Gastrocnemius medialis (tissue), 4 donors: ENCODE data around the gene TAS2R42. TPM values are rescaled to one million over a fixed set of nuclear protein-coding genes. Genes with fewer than 3 reads are reported as not detected.

Source experiments
- ATAC-seq, 2 donors: fragments of 150-250 bp; one replicate each; pipeline ENCODE4 v1.9.1; 2016
- DNase-seq, 2 donors: peaks; one replicate each; pipeline ENCODE4 v3.0.0-alpha.2; 2019
- H3K27ac ChIP-seq, 4 donors: fragments of 200-600 bp; sonication (generic); 1 replicate in 1 of 4; 2 replicates in 3 of 4; pipeline ENCODE4 v1.5.1; 2016 to 2018; ENCODE audit warnings: mild to moderate bottlenecking in 2 of 4, moderate library complexity in 1 of 4
- H3K27me3 ChIP-seq, 3 donors: fragments of 200-600 bp; sonication (generic) in 2 of 3; 1 replicate in 1 of 3; 2 replicates in 2 of 3; pipeline versions ENCODE4 v1.5.1 to v1.6.0; 2016 to 2019; ENCODE audit warnings: mild to moderate bottlenecking in 1 of 3, moderate library complexity in 1 of 3
- H3K36me3 ChIP-seq, 2 donors: fragments of 200-600 bp; sonication (generic) in 1 of 2; one replicate each; pipeline ENCODE4 v1.5.1; 2017 to 2018
- H3K4me1 ChIP-seq, 2 donors: fragments of 200-600 bp; sonication (generic) in 1 of 2; one replicate each; pipeline ENCODE4 v1.5.1; 2016 to 2017; ENCODE audit warnings: mild to moderate bottlenecking in 2 of 2
- H3K4me3 ChIP-seq, 4 donors: fragments of 200-600 bp; sonication (generic) in 3 of 4; 1 replicate in 1 of 4; 2 replicates in 3 of 4; pipeline ENCODE4 v1.5.1; 2016 to 2019; ENCODE audit warnings: mild to moderate bottlenecking in 2 of 4
- H3K9me3 ChIP-seq, 3 donors: fragments of 200-600 bp; sonication (generic) in 2 of 3; 1 replicate in 1 of 3; 2 replicates in 2 of 3; pipeline ENCODE4 v1.5.1; 2016 to 2019
- POLR2A ChIP-seq, 2 donors: fragments of 450-650 bp; IDR thresholded peaks; one replicate each; pipeline ENCODE4 v1.6.1; 2017; ENCODE audit warnings: antibody characterized with exemption in 2 of 2, mild to moderate bottlenecking in 2 of 2, moderate library complexity in 2 of 2
- in situ Hi-C, 4 donors: fragments of 200-750 bp; cut with MboI; loops; one replicate each; pipeline versions ENCODE4 v1.15.0 to v1.8.0; 2017; ENCODE audit warnings: low sequenced_read_pairs in 4 of 4
- intact Hi-C: fragments of 100-400 bp; cut with DNase I; formaldehyde crosslinking; loops from one replicate; pipeline ENCODE4 v1.15.1; 2023; ENCODE audit warnings: low total_unique reads
- total RNA-seq, 4 donors: library from RNA; depleted of rRNA; stranded (reverse); fragments of >200 nt; gene quantifications; one replicate each; pipeline versions ENCODE4 v1.1.0 to v1.2.3, GENCODE V29; 2016
- TF ChIP-seq, protein P1 (sequence below), 5 experiments: fragments of 450-650 bp in 3 of 5; fragments of 200-600 bp in 2 of 5; sonication (generic) in 2 of 5; IDR thresholded peaks in 4 of 5; conservative IDR thresholded peaks in 1 of 5; 1 replicate in 4 of 5; 2 replicates in 1 of 5; pipeline ENCODE4 v1.5.1; 2016 to 2019; ENCODE audit warnings: antibody characterized with exemption in 5 of 5, mild to moderate bottlenecking in 3 of 5, moderate library complexity in 3 of 5

Gene TAS2R42
- total RNA-seq, 4 donors from 2014 or later, result not detected

DNA sequence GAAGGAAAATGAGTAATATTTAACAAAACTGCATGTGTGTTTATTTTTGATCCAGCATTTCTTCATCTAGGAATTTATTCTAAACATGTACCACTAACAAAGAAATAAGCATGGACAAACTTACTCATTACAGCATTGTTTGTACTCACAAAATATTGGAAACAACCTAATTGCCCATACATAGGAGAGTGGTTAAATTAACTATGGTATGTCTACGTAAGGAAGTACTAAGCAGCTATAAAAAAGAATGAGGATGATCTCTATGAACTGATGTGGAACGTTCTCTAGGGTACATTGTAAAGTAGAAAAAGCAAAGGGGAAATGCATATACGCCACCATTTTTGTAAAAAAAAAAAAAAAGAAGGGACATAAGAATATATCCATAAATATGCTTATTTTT, 17.4 kb upstream of the TAS2R42 start:
- ATAC-seq, result no peak
- no peak overlapping the region for H3K4me3 ChIP-seq
- no peak for DNase-seq
- no peaks in the 10 kb centered on the region for H3K9me3 ChIP-seq
- H3K27me3 ChIP-seq, result no peaks in the 10 kb centered on the region
- in situ Hi-C loops, result loop anchor here in 1 of 4 donors (10.0 kb wide), 1 partner anchor 429 kb away; no protein-coding TSS in a partner anchor
- no peaks in the 10 kb centered on the region for H3K4me1 ChIP-seq
- H3K36me3 ChIP-seq, result no peaks in the 10 kb centered on the region
- intact Hi-C loops, result loop anchor here (10.0 kb wide), 1 partner anchor 281 kb away; no protein-coding TSS in a partner anchor
- no peak overlapping the region for H3K27ac ChIP-seq
- TF ChIP-seq POLR2A (IDR thresholded peaks at IDR 0.05), result no peak
- TF ChIP-seq, protein P1, sequence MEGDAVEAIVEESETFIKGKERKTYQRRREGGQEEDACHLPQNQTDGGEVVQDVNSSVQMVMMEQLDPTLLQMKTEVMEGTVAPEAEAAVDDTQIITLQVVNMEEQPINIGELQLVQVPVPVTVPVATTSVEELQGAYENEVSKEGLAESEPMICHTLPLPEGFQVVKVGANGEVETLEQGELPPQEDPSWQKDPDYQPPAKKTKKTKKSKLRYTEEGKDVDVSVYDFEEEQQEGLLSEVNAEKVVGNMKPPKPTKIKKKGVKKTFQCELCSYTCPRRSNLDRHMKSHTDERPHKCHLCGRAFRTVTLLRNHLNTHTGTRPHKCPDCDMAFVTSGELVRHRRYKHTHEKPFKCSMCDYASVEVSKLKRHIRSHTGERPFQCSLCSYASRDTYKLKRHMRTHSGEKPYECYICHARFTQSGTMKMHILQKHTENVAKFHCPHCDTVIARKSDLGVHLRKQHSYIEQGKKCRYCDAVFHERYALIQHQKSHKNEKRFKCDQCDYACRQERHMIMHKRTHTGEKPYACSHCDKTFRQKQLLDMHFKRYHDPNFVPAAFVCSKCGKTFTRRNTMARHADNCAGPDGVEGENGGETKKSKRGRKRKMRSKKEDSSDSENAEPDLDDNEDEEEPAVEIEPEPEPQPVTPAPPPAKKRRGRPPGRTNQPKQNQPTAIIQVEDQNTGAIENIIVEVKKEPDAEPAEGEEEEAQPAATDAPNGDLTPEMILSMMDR (IDR thresholded peaks at IDR 0.05 in 4 of 5, conservative IDR thresholded peaks at IDR 0.05 in 1 of 5), result no peak

DNA sequence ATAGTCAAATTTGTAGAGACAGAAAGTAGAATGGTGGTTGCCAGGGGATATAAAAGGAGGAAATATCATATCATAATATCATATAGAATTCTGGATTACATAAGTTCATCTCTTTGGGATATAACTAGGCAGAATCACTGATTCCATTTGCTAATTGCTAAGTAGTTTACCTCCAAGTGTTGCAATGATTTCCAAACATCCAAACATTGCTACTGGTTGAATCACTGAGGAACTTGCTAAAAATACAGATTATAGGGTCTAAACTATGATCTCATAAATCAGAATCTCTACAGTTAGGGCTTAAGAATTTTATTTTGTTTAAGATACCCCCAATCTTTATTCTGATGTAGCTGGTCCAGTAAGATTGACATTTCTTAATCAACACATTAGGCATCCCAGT, 16.1 kb upstream of the TAS2R42 start:
- DNase-seq, result no peak
- in situ Hi-C loops (loop anchor here in 1 of 4 donors (10.0 kb wide), 1 partner anchor 428 kb away; no protein-coding TSS in a partner anchor), intact Hi-C loops (loop anchor here (10.0 kb wide), 1 partner anchor 282 kb away; no protein-coding TSS in a partner anchor)
- Histone ChIP-seq H3K27ac (no peak overlapping the region), H3K4me1 (no peaks in the 10 kb centered on the region), H3K4me3 (no peak overlapping the region), H3K36me3 (no peaks in the 10 kb centered on the region), H3K9me3 (no peaks in the 10 kb centered on the region), H3K27me3 (no peaks in the 10 kb centered on the region)
- no peak for ATAC-seq
- TF ChIP-seq POLR2A (IDR thresholded peaks at IDR 0.05), result no peak
- TF ChIP-seq, protein P1 (IDR thresholded peaks at IDR 0.05 in 4 of 5, conservative IDR thresholded peaks at IDR 0.05 in 1 of 5), result no peak

DNA sequence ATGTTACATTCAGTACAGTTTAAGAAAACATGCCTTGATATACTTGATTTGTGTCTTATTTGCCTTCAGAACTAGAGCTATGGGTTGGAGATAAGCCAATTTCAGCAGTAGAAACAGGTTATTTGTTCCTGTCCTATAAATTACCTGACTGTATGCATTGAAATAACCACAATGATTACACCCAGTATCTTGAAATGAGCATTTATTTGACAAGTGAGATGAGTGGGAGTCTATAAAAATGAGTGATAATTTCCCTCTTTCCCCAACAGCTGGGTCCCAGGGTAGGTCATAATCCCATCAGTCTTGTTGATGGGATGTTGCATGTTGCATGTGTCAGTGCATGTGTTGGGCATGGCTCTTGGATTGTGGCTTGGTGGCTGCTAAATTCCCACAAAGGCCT, 3.7 kb downstream of the TAS2R42 start:
- DNase-seq (no peak), ATAC-seq (no peak)
- Histone ChIP-seq H3K36me3 (no peaks in the 10 kb centered on the region), H3K9me3 (no peaks in the 10 kb centered on the region), H3K27me3 (no peaks in the 10 kb centered on the region), H3K4me1 (no peaks in the 10 kb centered on the region), H3K4me3 (no peak overlapping the region), H3K27ac (no peak overlapping the region)
- TF ChIP-seq, protein P1 (IDR thresholded peaks at IDR 0.05 in 4 of 5, conservative IDR thresholded peaks at IDR 0.05 in 1 of 5), result no peak
- no peak for TF ChIP-seq POLR2A (IDR thresholded peaks at IDR 0.05)
- in situ Hi-C loops, result loop anchor here in 1 of 4 donors (25.0 kb wide), 1 partner anchor 571 kb away; the partner anchor contains the start of gene MAGOHB
- intact Hi-C loops, result no loop called here

DNA sequence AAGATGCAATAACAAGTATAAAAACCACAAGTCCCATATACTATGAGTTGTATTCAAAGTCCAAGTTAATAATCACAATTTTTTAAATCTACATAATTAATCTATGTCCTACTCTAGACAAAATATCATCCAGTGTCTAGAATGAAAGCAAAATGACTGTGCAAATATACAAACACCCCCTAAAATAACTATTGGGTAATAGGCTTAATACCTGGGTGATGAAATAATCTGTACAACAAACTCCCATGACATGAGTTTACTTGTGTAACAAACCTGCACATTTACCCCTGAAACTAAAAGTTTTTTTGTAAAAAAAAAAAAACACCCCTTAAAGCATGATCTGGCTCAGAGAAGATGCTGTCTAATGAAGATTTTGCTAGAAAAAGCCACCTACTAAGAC, 4.2 kb downstream of the TAS2R42 start:
- TF ChIP-seq, protein P1 (IDR thresholded peaks at IDR 0.05 in 4 of 5, conservative IDR thresholded peaks at IDR 0.05 in 1 of 5), result no peak
- no peak for TF ChIP-seq POLR2A (IDR thresholded peaks at IDR 0.05)
- intact Hi-C loops (no loop called here), in situ Hi-C loops (loop anchor here in 1 of 4 donors (25.0 kb wide), 1 partner anchor 570 kb away; the partner anchor contains the start of gene MAGOHB)
- H3K36me3 ChIP-seq, result no peaks in the 10 kb centered on the region
- ATAC-seq (no peak), DNase-seq (no peak)
- H3K9me3 ChIP-seq, result no peaks in the 10 kb centered on the region
- H3K4me1 ChIP-seq, result no peaks in the 10 kb centered on the region
- no peaks in the 10 kb centered on the region for H3K27me3 ChIP-seq
- H3K27ac ChIP-seq, result no peak overlapping the region
- no peak overlapping the region for H3K4me3 ChIP-seq
